Smooth muscle cell (in vitro differentiated cells): ENCODE data around the gene NEXMIF. TPM values are rescaled to one million over a fixed set of nuclear protein-coding genes. Genes with fewer than 3 reads are reported as not detected.
"Not testable (repeated sequence)": the region's sequence is repeated elsewhere in the genome, so short reads cannot be mapped to it uniquely, and the experiment has no call there.

Experiments used
- DNase-seq: peaks from one replicate; lab custom pipeline; 2025; ENCODE audit not compliant: unreplicated experiment; lab: John Stamatoyannopoulos, UW
- H2AFZ ChIP-seq: fragments of 200-600 bp; sonication (generic); 2 replicates; pipeline ENCODE4 v1.6.0; 2016; ENCODE audit warnings: antibody characterized with exemption, low read depth, mild to moderate bottlenecking
- H3F3A ChIP-seq: fragments of 200-600 bp; sonication (generic); 2 replicates; pipeline ENCODE4 v1.6.0; 2017; ENCODE audit warnings: antibody characterized with exemption, low read depth
- H3K27ac ChIP-seq: fragments of 200-600 bp; sonication (generic); 2 replicates; pipeline ENCODE4 v1.5.1; 2016; ENCODE audit warnings: low read depth, mild to moderate bottlenecking
- H3K27me3 ChIP-seq: fragments of 200-600 bp; sonication (generic); 2 replicates; pipeline ENCODE4 v1.6.1; 2016; ENCODE audit warnings: low read depth, mild to moderate bottlenecking
- H3K36me3 ChIP-seq: fragments of 200-600 bp; sonication (generic); 2 replicates; pipeline ENCODE4 v1.5.1; 2016; ENCODE audit warnings: low read depth
- H3K4me1 ChIP-seq: fragments of 200-600 bp; sonication (generic); 2 replicates; pipeline ENCODE4 v1.5.1; 2016; ENCODE audit warnings: low read depth
- H3K4me2 ChIP-seq: fragments of 200-600 bp; sonication (generic); 2 replicates; pipeline ENCODE4 v1.6.0; 2016; ENCODE audit warnings: mild to moderate bottlenecking
- H3K4me3 ChIP-seq: fragments of 200-600 bp; sonication (generic); 2 replicates; pipeline ENCODE4 v1.5.1; 2016; ENCODE audit warnings: mild to moderate bottlenecking
- H3K79me2 ChIP-seq: fragments of 200-600 bp; sonication (generic); 2 replicates; pipeline ENCODE4 v1.6.0; 2016; ENCODE audit warnings: low read depth, mild to moderate bottlenecking
- H3K9ac ChIP-seq: fragments of 200-600 bp; sonication (generic); 2 replicates; pipeline ENCODE4 v1.6.0; 2016; ENCODE audit warnings: low read depth
- H3K9me3 ChIP-seq: fragments of 200-600 bp; sonication (generic); replicated peaks from 2 replicates; pipeline ENCODE4 v1.5.1; 2016; ENCODE audit warnings: low read depth
- H4K20me1 ChIP-seq: fragments of 200-600 bp; sonication (generic); 2 replicates; pipeline ENCODE4 v1.6.0; 2016; ENCODE audit warnings: low read depth
- CTCF ChIP-seq: fragments of 200-600 bp; sonication (generic); IDR thresholded peaks from 2 replicates; pipeline ENCODE4 v1.5.1; 2017; ENCODE audit warnings: borderline replicate concordance, mild to moderate bottlenecking, antibody characterized with exemption; ENCODE audit not compliant: insufficient read depth, poor library complexity, severe bottlenecking
- WGBS: methylation state at CpG from one replicate; pipeline ENCODE4 v1.1.7; 2016; ENCODE audit warnings: low lambda C conversion rate; 5-methylcytosine and 5-hydroxymethylcytosine counted together
- polyA plus RNA-seq: library from polyadenylated mRNA; unstranded; fragments of >200 nt; fragmentation: Nextera tagmentation; extraction: Ambion mirVana; gene quantifications from 2 replicates; pipeline ENCODE4 v1.2.1, GENCODE V29; 2016
- total RNA-seq: library from RNA; depleted of rRNA; stranded (reverse); fragments of >200 nt; gene quantifications from 2 replicates; pipeline ENCODE4 v1.2.3, GENCODE V29; 2014

Gene NEXMIF
- total and polyA plus RNA-seq, 2 experiments from 2014 or later: 0.27 TPM; not detected in 1

GRCh38 chrX:74853255-74853654, 72.0 kb downstream of the NEXMIF start:
- no peak overlapping the region for H3K9ac ChIP-seq
- no peaks in the 10 kb centered on the region for H3K27me3 ChIP-seq
- H3K27ac ChIP-seq: no peak overlapping the region
- peaks cover 19% of the 10 kb centered on the region for H3K9me3 ChIP-seq
- TF ChIP-seq CTCF: no peak
- H3K4me2 ChIP-seq: no peak overlapping the region
- no peaks in the 10 kb centered on the region for H3K79me2 ChIP-seq
- no peak for DNase-seq
- no peaks in the 10 kb centered on the region for H4K20me1 ChIP-seq
- no peaks in the 10 kb centered on the region for H3K36me3 ChIP-seq
- no peak overlapping the region for H3K4me3 ChIP-seq
- no peaks in the 10 kb centered on the region for H3K4me1 ChIP-seq
- no peak overlapping the region for H2AFZ ChIP-seq
- no peaks in the 10 kb centered on the region for H3F3A ChIP-seq
- WGBS: 54% methylated on average over 2 of the region's 2 CpGs

GRCh38 chrX:74835566-74835965, 89.7 kb downstream of the NEXMIF start:
- Histone ChIP-seq H3K36me3 (no peaks in the 10 kb centered on the region), H3K4me3 (no peak overlapping the region), H3F3A (no peaks in the 10 kb centered on the region), H3K9ac (no peak overlapping the region), H3K27ac (no peak overlapping the region), H3K4me2 (no peak overlapping the region), H4K20me1 (no peaks in the 10 kb centered on the region), H3K79me2 (no peaks in the 10 kb centered on the region), H3K9me3 (peaks cover 3% of the 10 kb centered on the region), H3K4me1 (no peaks in the 10 kb centered on the region), H3K27me3 (no peaks in the 10 kb centered on the region), H2AFZ (no peak overlapping the region)
- no peak for TF ChIP-seq CTCF
- no peak for DNase-seq

- not testable (repeated sequence) for DNase-seq, H3K79me2 ChIP-seq, H3K9me3 ChIP-seq, H2AFZ ChIP-seq, H3K36me3 ChIP-seq, H3K4me1 ChIP-seq, H3K9ac ChIP-seq, H3F3A ChIP-seq, H3K27me3 ChIP-seq, H4K20me1 ChIP-seq, H3K4me3 ChIP-seq, H3K4me2 ChIP-seq, H3K27ac ChIP-seq
- WGBS: 90% methylated on average over 2 of the region's 2 CpGs
These were observed 105.5 kb downstream of the NEXMIF start for GRCh38 chrX:74819797-74820196.

GRCh38 chrX:74814681-74815080, 110.6 kb downstream of the NEXMIF start:
- Histone ChIP-seq H3K9me3 (no peaks in the 10 kb centered on the region), H3K4me2 (no peak overlapping the region), H3K4me3 (no peak overlapping the region), H3K27ac (no peak overlapping the region), H3K4me1 (no peaks in the 10 kb centered on the region), H3K79me2 (no peaks in the 10 kb centered on the region), H4K20me1 (no peaks in the 10 kb centered on the region), H3K36me3 (no peaks in the 10 kb centered on the region), H3K9ac (no peak overlapping the region), H3K27me3 (no peaks in the 10 kb centered on the region), H2AFZ (no peak overlapping the region), H3F3A (no peaks in the 10 kb centered on the region)
- no peak for DNase-seq
- TF ChIP-seq CTCF: no peak
